Measurements from ENCODE around the gene FBXW11. TPM values are rescaled to one million over a fixed set of nuclear protein-coding genes. Genes with fewer than 3 reads are reported as not detected.

Gene FBXW11
- polyA plus RNA-seq, 1 donor from 2014 or later: 103 TPM

DNA sequence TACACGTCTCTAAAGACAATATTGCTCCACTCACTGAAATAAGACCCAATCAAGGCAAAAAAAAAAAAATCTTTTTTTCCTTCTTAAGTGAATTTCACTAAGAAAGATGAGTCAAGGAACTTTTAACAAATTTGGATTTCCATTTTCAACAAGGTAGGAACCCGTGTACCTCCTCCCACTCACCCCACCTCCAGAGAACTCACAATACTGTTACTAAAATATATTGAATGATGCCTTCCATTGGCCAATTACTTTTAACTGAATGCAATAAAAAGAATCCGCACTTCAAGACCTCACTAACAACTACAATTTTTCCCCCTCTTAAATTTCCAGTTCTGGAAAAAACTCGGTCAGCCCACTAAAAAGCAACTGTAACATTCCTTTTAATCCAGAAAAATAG lies 50.7 kb downstream of the FBXW11 start:
- H3F3A ChIP-seq (ENCODE audit: insufficient read depth, low read length, poor library complexity, severe bottlenecking): no peaks in the 10 kb centered on the region
- no peaks in the 10 kb centered on the region for H3K9me3 ChIP-seq (ENCODE audit: low read length)
- no peaks in the 10 kb centered on the region for H3K36me3 ChIP-seq (ENCODE audit: insufficient read depth, low read length)
- H3K9ac ChIP-seq (ENCODE audit: low read length): no peak overlapping the region
- no peak overlapping the region for H3K27ac ChIP-seq (ENCODE audit: low read length)
- no peaks in the 10 kb centered on the region for H4K20me1 ChIP-seq (ENCODE audit: insufficient read depth)
- no peak overlapping the region for H2AFZ ChIP-seq (ENCODE audit: low read depth, low read length)
- no peaks in the 10 kb centered on the region for H3K27me3 ChIP-seq (ENCODE audit: insufficient read depth, low read depth, low read length)
- TF ChIP-seq POLR2AphosphoS5 (IDR thresholded peaks at IDR 0.05) (no peak), EP300 (conservative IDR thresholded peaks at IDR 0.05; ENCODE audit: poor library complexity, severe bottlenecking) (no peak), SMC3 (conservative IDR thresholded peaks at IDR 0.05; ENCODE audit: poor library complexity) (no peak), EZH2 (IDR thresholded peaks at IDR 0.05; ENCODE audit: borderline replicate concordance, insufficient read depth, low read length, poor library complexity, severe bottlenecking) (no peak)
- TF ChIP-seq, protein P1, sequence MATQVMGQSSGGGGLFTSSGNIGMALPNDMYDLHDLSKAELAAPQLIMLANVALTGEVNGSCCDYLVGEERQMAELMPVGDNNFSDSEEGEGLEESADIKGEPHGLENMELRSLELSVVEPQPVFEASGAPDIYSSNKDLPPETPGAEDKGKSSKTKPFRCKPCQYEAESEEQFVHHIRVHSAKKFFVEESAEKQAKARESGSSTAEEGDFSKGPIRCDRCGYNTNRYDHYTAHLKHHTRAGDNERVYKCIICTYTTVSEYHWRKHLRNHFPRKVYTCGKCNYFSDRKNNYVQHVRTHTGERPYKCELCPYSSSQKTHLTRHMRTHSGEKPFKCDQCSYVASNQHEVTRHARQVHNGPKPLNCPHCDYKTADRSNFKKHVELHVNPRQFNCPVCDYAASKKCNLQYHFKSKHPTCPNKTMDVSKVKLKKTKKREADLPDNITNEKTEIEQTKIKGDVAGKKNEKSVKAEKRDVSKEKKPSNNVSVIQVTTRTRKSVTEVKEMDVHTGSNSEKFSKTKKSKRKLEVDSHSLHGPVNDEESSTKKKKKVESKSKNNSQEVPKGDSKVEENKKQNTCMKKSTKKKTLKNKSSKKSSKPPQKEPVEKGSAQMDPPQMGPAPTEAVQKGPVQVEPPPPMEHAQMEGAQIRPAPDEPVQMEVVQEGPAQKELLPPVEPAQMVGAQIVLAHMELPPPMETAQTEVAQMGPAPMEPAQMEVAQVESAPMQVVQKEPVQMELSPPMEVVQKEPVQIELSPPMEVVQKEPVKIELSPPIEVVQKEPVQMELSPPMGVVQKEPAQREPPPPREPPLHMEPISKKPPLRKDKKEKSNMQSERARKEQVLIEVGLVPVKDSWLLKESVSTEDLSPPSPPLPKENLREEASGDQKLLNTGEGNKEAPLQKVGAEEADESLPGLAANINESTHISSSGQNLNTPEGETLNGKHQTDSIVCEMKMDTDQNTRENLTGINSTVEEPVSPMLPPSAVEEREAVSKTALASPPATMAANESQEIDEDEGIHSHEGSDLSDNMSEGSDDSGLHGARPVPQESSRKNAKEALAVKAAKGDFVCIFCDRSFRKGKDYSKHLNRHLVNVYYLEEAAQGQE (IDR thresholded peaks at IDR 0.05; ENCODE audit: borderline replicate concordance): no peak
- H3K79me2 ChIP-seq (replicated peaks; ENCODE audit: insufficient read depth, low read length): peaks cover 81% of the 10 kb centered on the region
- no peak overlapping the region for H3K4me3 ChIP-seq (ENCODE audit: low read length)
- no peaks in the 10 kb centered on the region for H3K9me2 ChIP-seq (ENCODE audit: insufficient read depth, low read length)
- H3K4me2 ChIP-seq (ENCODE audit: low read length): no peak overlapping the region

DNA sequence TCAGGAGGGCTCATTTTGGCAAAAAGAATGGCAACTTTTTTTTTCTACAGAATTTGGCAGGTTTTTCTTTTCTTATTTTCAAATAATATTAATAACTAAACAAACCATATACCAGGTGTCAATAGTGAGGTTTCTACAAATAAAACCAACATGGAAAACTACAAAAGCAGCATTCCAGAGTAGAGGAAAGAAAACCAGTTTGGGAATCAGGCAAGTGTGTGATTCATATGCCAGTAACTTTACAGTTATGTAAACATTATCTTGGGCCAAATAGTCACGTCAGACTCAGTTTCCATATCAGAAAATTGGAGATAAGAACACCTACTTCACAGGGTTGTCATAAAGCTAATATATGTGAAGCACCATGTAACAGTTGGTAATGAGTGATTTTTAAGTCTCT lies 51.7 kb downstream of the FBXW11 start:
- H3K9me2 ChIP-seq (ENCODE audit: insufficient read depth, low read length): no peaks in the 10 kb centered on the region
- H3K9ac ChIP-seq (ENCODE audit: low read length): no peak overlapping the region
- no peaks in the 10 kb centered on the region for H3K9me3 ChIP-seq (ENCODE audit: low read length)
- no peak overlapping the region for H2AFZ ChIP-seq (ENCODE audit: low read depth, low read length)
- H3K36me3 ChIP-seq (ENCODE audit: insufficient read depth, low read length): no peaks in the 10 kb centered on the region
- no peak overlapping the region for H3K4me3 ChIP-seq (ENCODE audit: low read length)
- no peak for TF ChIP-seq TAF1 (IDR thresholded peaks at IDR 0.05; ENCODE audit: low read depth)
- no peak for TF ChIP-seq RAD21 (conservative IDR thresholded peaks at IDR 0.05)
- TF ChIP-seq EP300 (conservative IDR thresholded peaks at IDR 0.05; ENCODE audit: poor library complexity, severe bottlenecking): no peak
- no peak for TF ChIP-seq EZH2 (IDR thresholded peaks at IDR 0.05; ENCODE audit: borderline replicate concordance, insufficient read depth, low read length, poor library complexity, severe bottlenecking)
- H3K79me2 ChIP-seq (replicated peaks; ENCODE audit: insufficient read depth, low read length): peaks cover 78% of the 10 kb centered on the region
- H3F3A ChIP-seq (ENCODE audit: insufficient read depth, low read length, poor library complexity, severe bottlenecking): no peaks in the 10 kb centered on the region
- no peaks in the 10 kb centered on the region for H3K27me3 ChIP-seq (ENCODE audit: insufficient read depth, low read depth, low read length)
- H3K4me2 ChIP-seq (ENCODE audit: low read length): no peak overlapping the region
- no peak overlapping the region for H3K27ac ChIP-seq (ENCODE audit: low read length)
- H4K20me1 ChIP-seq (ENCODE audit: insufficient read depth): no peaks in the 10 kb centered on the region

DNA sequence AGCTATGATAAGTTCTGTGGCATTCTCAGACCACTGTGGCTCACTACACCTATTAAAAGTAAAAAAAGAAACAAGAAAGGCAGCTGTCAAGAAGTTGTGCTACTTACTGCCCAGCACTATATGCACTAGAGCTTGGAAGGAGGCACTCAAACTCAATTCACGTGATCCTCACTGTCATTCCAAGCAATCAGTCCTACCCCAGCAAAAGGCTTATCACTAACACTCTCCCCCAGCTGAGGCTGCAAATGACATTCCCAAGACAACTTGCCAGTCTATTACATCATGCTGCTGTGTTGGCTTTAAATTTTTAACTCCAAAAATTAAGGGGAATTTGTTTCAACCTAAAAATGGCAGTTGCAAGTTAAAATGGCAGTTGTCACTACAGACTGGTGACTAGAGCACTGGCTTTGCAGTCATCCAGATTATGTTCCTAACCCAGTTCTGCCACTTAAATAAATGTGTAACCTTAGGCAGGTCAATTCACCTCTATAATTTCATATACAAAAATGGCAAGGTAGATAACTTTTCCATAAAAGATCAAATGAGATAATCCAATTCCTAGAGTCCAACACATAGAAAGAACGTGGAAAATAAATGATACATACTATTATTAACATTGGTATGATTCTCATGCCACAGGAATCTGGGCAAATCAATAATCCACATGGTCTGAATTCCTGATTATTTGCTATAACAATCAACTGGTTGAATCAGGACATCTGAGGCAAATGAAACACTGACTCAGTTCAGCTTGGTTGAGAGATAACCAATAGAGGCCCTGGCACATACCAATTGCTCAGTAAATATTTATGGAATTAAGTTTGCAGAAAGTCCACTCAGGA lies 52.4 kb downstream of the FBXW11 start:
- H3K9me2 ChIP-seq (ENCODE audit: insufficient read depth, low read length): no peaks in the 10 kb centered on the region
- no peaks in the 10 kb centered on the region for H3K27me3 ChIP-seq (ENCODE audit: insufficient read depth, low read depth, low read length)
- TF ChIP-seq POLR2AphosphoS5 (IDR thresholded peaks at IDR 0.05) (no peak), MXI1 (conservative IDR thresholded peaks at IDR 0.05; ENCODE audit: poor library complexity, severe bottlenecking) (no peak), EP300 (conservative IDR thresholded peaks at IDR 0.05; ENCODE audit: poor library complexity, severe bottlenecking) (no peak), SMC3 (conservative IDR thresholded peaks at IDR 0.05; ENCODE audit: poor library complexity) (no peak), EZH2 (IDR thresholded peaks at IDR 0.05; ENCODE audit: borderline replicate concordance, insufficient read depth, low read length, poor library complexity, severe bottlenecking) (no peak), TAF1 (IDR thresholded peaks at IDR 0.05; ENCODE audit: low read depth) (no peak), RAD21 (conservative IDR thresholded peaks at IDR 0.05) (no peak)
- TF ChIP-seq, protein P2, sequence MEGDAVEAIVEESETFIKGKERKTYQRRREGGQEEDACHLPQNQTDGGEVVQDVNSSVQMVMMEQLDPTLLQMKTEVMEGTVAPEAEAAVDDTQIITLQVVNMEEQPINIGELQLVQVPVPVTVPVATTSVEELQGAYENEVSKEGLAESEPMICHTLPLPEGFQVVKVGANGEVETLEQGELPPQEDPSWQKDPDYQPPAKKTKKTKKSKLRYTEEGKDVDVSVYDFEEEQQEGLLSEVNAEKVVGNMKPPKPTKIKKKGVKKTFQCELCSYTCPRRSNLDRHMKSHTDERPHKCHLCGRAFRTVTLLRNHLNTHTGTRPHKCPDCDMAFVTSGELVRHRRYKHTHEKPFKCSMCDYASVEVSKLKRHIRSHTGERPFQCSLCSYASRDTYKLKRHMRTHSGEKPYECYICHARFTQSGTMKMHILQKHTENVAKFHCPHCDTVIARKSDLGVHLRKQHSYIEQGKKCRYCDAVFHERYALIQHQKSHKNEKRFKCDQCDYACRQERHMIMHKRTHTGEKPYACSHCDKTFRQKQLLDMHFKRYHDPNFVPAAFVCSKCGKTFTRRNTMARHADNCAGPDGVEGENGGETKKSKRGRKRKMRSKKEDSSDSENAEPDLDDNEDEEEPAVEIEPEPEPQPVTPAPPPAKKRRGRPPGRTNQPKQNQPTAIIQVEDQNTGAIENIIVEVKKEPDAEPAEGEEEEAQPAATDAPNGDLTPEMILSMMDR (IDR thresholded peaks at IDR 0.05; ENCODE audit: poor library complexity, severe bottlenecking): no peak
- TF ChIP-seq, protein P1 (IDR thresholded peaks at IDR 0.05; ENCODE audit: borderline replicate concordance): no peak
- no peak overlapping the region for H3K9ac ChIP-seq (ENCODE audit: low read length)
- H3K4me3 ChIP-seq (ENCODE audit: low read length): no peak overlapping the region
- H4K20me1 ChIP-seq (ENCODE audit: insufficient read depth): no peaks in the 10 kb centered on the region
- no peaks in the 10 kb centered on the region for H3F3A ChIP-seq (ENCODE audit: insufficient read depth, low read length, poor library complexity, severe bottlenecking)
- no peaks in the 10 kb centered on the region for H3K36me3 ChIP-seq (ENCODE audit: insufficient read depth, low read length)
- H3K4me2 ChIP-seq (ENCODE audit: low read length): no peak overlapping the region
- H3K27ac ChIP-seq (ENCODE audit: low read length): no peak overlapping the region
- H3K79me2 ChIP-seq (replicated peaks; ENCODE audit: insufficient read depth, low read length): peaks cover 76% of the 10 kb centered on the region
- H3K9me3 ChIP-seq (ENCODE audit: low read length): no peaks in the 10 kb centered on the region
- H2AFZ ChIP-seq (ENCODE audit: low read depth, low read length): no peak overlapping the region
